BE2C (cell line): ENCODE measurements around the gene OLIG2.

ENCODE experiments used
- DNase-seq: peaks from one replicate; pipeline ENCODE4 v3.0.0-alpha.2; 2020
- H3K27me3 ChIP-seq: fragments of 250-450 bp; sonication (Bioruptor Pico); 2 replicates; pipeline ENCODE4 v1.5.1; 2020; ENCODE audit warnings: mild to moderate bottlenecking
- H3K36me3 ChIP-seq: fragments of 250-450 bp; sonication (Bioruptor Pico); 2 replicates; pipeline ENCODE4 v1.5.1; 2020; ENCODE audit warnings: mild to moderate bottlenecking
- H3K4me1 ChIP-seq: fragments of 250-450 bp; sonication (Bioruptor Pico); 2 replicates; pipeline ENCODE4 v1.5.1; 2020
- H3K4me3 ChIP-seq: 2 replicates; pipeline ENCODE4 v1.5.1; 2011; ENCODE audit warnings: low read depth, low read length
- H3K9me3 ChIP-seq: fragments of 250-450 bp; sonication (Bioruptor Pico); 2 replicates; pipeline ENCODE4 v1.5.1; 2020
- TF ChIP-seq, protein P1 (sequence below): IDR thresholded peaks from 2 replicates; pipeline ENCODE4 v1.5.1; 2012; ENCODE audit warnings: mild to moderate bottlenecking, low read depth, low read length

Gene OLIG2

DNA sequence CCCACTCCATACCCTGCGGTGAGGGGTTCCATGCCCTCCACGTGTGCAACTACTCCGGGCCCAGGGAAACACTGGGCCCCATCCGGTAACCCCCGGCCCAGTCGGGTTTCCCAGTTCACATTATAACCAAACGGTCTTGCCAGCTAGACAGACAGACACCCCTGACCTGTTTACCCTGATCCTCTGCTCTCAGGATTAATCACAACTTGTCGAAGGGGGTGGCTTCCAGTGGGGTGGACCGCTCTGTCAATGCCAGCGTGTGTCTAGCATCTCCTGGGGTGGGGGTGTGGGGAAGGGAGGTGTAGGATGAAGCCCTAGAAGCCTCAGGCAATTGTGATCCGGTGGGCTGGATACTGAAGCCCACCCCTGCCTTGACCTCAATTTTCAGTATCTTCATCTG is 4.6 kb upstream of the OLIG2 start:
- Histone ChIP-seq H3K4me1 (no peaks in the 10 kb centered on the region), H3K27me3 (peaks cover 95% of the 10 kb centered on the region), H3K4me3 (no peak overlapping the region), H3K9me3 (no peaks in the 10 kb centered on the region), H3K36me3 (no peaks in the 10 kb centered on the region)
- TF ChIP-seq, protein P1, sequence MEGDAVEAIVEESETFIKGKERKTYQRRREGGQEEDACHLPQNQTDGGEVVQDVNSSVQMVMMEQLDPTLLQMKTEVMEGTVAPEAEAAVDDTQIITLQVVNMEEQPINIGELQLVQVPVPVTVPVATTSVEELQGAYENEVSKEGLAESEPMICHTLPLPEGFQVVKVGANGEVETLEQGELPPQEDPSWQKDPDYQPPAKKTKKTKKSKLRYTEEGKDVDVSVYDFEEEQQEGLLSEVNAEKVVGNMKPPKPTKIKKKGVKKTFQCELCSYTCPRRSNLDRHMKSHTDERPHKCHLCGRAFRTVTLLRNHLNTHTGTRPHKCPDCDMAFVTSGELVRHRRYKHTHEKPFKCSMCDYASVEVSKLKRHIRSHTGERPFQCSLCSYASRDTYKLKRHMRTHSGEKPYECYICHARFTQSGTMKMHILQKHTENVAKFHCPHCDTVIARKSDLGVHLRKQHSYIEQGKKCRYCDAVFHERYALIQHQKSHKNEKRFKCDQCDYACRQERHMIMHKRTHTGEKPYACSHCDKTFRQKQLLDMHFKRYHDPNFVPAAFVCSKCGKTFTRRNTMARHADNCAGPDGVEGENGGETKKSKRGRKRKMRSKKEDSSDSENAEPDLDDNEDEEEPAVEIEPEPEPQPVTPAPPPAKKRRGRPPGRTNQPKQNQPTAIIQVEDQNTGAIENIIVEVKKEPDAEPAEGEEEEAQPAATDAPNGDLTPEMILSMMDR: no peak
- DNase-seq: no peak

DNA sequence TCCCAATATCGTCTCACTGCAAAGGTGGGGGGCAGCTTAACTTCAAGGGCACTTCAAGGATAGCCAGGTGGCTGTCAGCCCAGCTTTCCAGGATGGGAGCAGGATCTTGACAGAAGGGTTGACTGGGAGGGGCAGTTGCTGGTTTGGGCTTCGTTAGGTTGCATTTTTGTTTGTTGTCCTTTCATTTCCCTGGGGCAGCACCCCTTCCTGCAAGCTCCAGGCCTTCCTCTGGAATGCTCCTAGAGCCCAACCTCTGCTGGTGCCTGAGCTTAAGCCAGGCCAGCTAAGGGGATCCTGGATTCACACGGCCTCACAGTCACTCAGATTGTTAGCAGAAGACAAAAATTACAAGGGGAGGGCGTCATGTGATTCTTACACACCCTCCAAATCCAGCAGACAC is 4.1 kb upstream of the OLIG2 start:
- DNase-seq: no peak
- Histone ChIP-seq H3K36me3 (no peaks in the 10 kb centered on the region), H3K4me1 (no peaks in the 10 kb centered on the region), H3K4me3 (no peak overlapping the region), H3K27me3 (peaks cover 95% of the 10 kb centered on the region), H3K9me3 (no peaks in the 10 kb centered on the region)
- TF ChIP-seq, protein P1: no peak

DNA sequence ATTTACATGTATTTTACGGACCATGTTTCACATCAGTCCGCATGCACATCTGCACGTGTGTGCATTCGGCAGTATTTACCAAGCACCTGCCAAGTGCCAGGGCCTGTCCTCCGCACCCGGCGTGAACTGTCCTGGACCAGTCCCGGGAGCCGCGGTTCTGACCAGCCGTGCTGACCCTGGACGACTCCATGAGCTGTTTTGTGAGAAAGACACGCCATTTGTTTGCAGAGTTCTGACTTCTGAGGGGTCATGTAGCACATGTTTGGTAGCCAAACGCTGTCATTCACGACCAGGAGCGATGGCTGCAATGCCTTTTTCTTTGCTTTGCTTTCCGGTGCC is 3.3 kb upstream of the OLIG2 start:
- Histone ChIP-seq H3K4me3 (no peak overlapping the region), H3K9me3 (no peaks in the 10 kb centered on the region), H3K27me3 (peaks cover 97% of the 10 kb centered on the region)

DNA sequence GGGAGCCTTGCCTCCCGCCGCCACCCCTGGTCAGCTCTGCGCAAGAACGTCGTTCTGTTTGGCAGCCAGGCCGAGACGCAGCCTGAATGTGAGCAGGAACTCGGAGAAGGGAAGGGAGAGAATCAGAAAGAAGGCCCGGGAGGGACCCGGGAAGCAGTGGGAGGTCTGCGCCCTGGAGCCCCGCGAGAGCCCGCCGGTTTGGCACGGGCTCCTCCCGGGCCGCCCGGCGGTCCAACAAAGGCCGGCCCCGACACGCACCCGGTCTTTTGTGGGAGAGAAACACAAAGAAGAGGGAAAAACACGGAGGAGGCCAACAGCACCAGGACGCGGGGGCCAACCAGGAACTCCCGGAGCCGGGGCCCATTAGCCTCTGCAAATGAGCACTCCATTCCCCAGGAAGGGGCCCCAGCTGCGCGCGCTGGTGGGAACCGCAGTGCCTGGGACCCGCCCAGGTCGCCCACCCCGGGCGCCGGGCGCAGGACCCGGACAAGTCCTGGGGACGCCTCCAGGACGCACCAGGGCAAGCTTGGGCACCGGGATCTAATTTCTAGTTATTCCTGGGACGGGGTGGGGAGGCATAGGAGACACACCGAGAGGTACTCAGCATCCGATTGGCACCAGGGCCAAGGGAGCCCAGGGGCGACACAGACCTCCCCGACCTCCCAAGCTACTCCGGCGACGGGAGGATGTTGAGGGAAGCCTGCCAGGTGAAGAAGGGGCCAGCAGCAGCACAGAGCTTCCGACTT is 2.7 kb upstream of the OLIG2 start:
- no peaks in the 10 kb centered on the region for H3K36me3 ChIP-seq
- no peak overlapping the region for H3K4me3 ChIP-seq
- no peaks in the 10 kb centered on the region for H3K9me3 ChIP-seq
- no peaks in the 10 kb centered on the region for H3K4me1 ChIP-seq
- H3K27me3 ChIP-seq: peaks cover 98% of the 10 kb centered on the region
- no peak for DNase-seq
- TF ChIP-seq, protein P1: no peak

More for the DNA sequence above, 3.3 kb upstream of the OLIG2 start:
- no peaks in the 10 kb centered on the region for H3K36me3 ChIP-seq
- no peak for DNase-seq
- H3K4me1 ChIP-seq: no peaks in the 10 kb centered on the region
- TF ChIP-seq, protein P1: no peak

DNA sequence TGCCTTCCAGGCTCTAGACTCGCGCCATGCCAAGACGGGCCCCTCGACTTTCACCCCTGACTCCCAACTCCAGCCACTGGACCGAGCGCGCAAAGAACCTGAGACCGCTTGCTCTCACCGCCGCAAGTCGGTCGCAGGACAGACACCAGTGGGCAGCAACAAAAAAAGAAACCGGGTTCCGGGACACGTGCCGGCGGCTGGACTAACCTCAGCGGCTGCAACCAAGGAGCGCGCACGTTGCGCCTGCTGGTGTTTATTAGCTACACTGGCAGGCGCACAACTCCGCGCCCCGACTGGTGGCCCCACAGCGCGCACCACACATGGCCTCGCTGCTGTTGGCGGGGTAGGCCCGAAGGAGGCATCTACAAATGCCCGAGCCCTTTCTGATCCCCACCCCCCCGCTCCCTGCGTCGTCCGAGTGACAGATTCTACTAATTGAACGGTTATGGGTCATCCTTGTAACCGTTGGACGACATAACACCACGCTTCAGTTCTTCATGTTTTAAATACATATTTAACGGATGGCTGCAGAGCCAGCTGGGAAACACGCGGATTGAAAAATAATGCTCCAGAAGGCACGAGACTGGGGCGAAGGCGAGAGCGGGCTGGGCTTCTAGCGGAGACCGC is 2.0 kb upstream of the OLIG2 start:
- Histone ChIP-seq H3K27me3 (peaks cover 98% of the 10 kb centered on the region), H3K9me3 (no peaks in the 10 kb centered on the region), H3K4me1 (no peaks in the 10 kb centered on the region), H3K36me3 (no peaks in the 10 kb centered on the region), H3K4me3 (no peak overlapping the region)
- DNase-seq: no peak
- TF ChIP-seq, protein P1: no peak
